HFFc6 (cell line): ENCODE measurements around the gene SMARCB1. TPM values are rescaled to one million over a fixed set of nuclear protein-coding genes. Genes with fewer than 3 reads are reported as not detected.
A peak's percentile ranks its signal among the peaks of the same experiment; 100 is the strongest.

ENCODE experiments used
- DNase-seq: peaks from one replicate; pipeline ENCODE4 v3.0.0-alpha.2; 2018
- H3K27ac Mint-ChIP-seq: 2 replicates; pipeline ENCODE4 v1.8.0; 2020; ENCODE audit warnings: mild to moderate bottlenecking, mixed read lengths
- H3K27me3 Mint-ChIP-seq: 2 replicates; pipeline ENCODE4 v1.8.0; 2021; ENCODE audit warnings: mild to moderate bottlenecking, moderate library complexity, mixed read lengths; ENCODE audit not compliant: insufficient read depth
- H3K36me3 Mint-ChIP-seq: 2 replicates; pipeline ENCODE4 v1.8.0; 2021; ENCODE audit warnings: low read depth, mixed read lengths
- H3K4me1 Mint-ChIP-seq: 2 replicates; pipeline ENCODE4 v1.8.0; 2020; ENCODE audit warnings: low read depth, mixed read lengths
- H3K4me3 Mint-ChIP-seq: 2 replicates; pipeline ENCODE4 v1.8.0; 2020; ENCODE audit warnings: mild to moderate bottlenecking, moderate library complexity, mixed read lengths
- H3K9me3 Mint-ChIP-seq: 2 replicates; pipeline ENCODE4 v1.8.0; 2020; ENCODE audit warnings: mild to moderate bottlenecking, mixed read lengths
- CTCF ChIP-seq: fragments of 200-600 bp; sonication (generic); IDR thresholded peaks from 2 replicates; pipeline ENCODE4 v1.5.0; 2021; ENCODE audit warnings: antibody characterized with exemption, mild to moderate bottlenecking
- total RNA-seq, 6 experiments: library from RNA; stranded (reverse); fragmentation: NEBNext Ultra II Directional; extraction: Animal tissue kit (Norgen Biotek cat#: 25700); gene quantifications; 2 replicates in 1 of 6; 3 replicates in 5 of 6; pipeline ENCODE4 v1.2.3, GENCODE V29; 2021

The SMARCB1 gene
- total RNA-seq, 6 experiments from 2014 or later: 91.5 to 101 (median 97.3) TPM

DNA sequence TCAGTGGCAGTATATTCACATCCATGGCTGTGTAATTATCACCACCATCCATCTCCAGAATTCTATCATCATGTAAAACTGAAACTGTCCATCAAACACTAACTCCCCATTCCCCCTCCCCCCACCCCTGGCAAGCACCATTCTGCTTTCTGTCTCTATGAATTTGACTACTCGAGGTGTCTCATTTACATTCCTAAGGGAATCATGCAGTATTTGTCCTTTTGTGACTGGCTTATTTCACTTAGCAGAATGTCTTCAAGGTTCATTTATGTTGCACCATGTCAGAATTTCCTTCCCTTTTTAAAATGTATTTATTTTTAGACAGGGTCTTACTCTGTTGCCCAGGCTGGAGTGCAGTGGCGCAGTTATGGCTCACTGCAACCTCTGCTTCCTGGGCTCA, 31.8 kb downstream of the SMARCB1 start:
- H3K27ac Mint-ChIP-seq: no peak overlapping the region
- peaks cover 27% of the 10 kb centered on the region for H3K4me1 Mint-ChIP-seq
- no peak for TF ChIP-seq CTCF
- H3K27me3 Mint-ChIP-seq: peaks cover 3% of the 10 kb centered on the region
- H3K36me3 Mint-ChIP-seq: peaks cover 27% of the 10 kb centered on the region
- DNase-seq: no peak
- no peak overlapping the region for H3K4me3 Mint-ChIP-seq
- no peaks in the 10 kb centered on the region for H3K9me3 Mint-ChIP-seq

- no peak for TF ChIP-seq CTCF
- H3K36me3 Mint-ChIP-seq: peaks cover 35% of the 10 kb centered on the region
- no peak overlapping the region for H3K4me3 Mint-ChIP-seq
- H3K27ac Mint-ChIP-seq: no peak overlapping the region
- H3K27me3 Mint-ChIP-seq: no peaks in the 10 kb centered on the region; the same call in 1 of the 2 replicates
- H3K4me1 Mint-ChIP-seq: peaks cover 34% of the 10 kb centered on the region
- DNase-seq: no peak
- H3K9me3 Mint-ChIP-seq: no peaks in the 10 kb centered on the region
Measured at GRCh38 chr22:23820748-23821211, 34.0 kb downstream of the SMARCB1 start.

DNA sequence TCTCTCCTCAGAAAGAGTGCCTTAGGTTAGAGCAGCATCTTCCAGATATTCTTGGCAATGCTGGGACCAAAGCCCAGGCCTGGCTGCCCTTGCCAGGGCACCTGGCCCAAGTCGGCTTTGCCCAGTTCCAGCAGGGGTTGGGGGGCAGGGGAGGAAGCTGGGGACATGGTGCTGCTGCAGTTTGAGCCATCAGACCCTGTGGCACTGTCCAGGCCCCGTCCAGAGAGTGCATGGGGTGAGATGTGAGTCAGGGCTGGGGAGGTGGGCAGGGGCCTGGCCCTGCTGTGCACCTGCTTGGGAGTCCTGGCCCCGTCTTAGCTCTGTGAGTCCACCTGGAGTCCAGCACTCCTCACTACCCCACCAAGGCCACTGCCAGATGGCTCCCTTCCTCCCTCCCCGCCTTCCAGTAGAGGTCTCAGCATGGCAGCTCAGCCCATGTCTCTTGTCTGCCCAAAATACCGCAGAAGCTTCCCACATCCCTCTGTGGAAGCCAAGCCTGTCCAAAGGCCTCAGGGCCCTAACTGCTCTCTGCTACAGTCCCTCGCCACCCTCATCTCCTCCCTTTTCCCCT, 35.4 kb downstream of the SMARCB1 start:
- Mint-ChIP-seq H3K36me3 (peaks cover 37% of the 10 kb centered on the region), H3K4me3 (no peak overlapping the region), H3K4me1 (peaks cover 38% of the 10 kb centered on the region), H3K9me3 (no peaks in the 10 kb centered on the region), H3K27me3 (no peaks in the 10 kb centered on the region; the same call in 1 of the 2 replicates), H3K27ac (peak overlapping the region; percentile 78)
- DNase-seq: no peak
- TF ChIP-seq CTCF: no peak

DNA sequence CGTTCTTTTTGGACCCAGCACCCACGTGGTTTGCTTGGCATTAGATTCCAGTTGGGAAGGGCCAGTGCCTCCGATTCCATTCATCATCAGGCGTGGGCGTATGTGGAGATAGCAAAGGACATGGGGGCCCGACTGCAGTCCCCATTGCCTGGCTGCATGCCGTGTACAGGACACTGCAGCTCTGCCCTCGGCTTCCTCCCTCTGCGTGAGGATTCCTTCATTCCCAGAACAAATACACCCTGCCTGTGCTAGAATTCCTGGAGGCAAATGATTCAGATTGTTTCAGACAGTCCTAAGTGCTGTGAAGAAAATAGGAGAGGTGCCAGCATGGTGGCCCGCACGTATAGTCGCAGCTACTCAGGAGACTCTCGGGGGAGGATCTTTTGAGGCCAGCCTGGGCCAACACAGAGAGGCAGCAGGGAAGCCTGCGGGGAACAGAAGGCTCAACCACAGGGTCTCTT, 36.6 kb downstream of the SMARCB1 start:
- DNase-seq: peak; percentile 59
- no peaks in the 10 kb centered on the region; the same call in 1 of the 2 replicates for H3K27me3 Mint-ChIP-seq
- no peaks in the 10 kb centered on the region for H3K9me3 Mint-ChIP-seq
- H3K27ac Mint-ChIP-seq: peak overlapping the region; percentile 78
- H3K36me3 Mint-ChIP-seq: peaks cover 32% of the 10 kb centered on the region
- TF ChIP-seq CTCF: no peak
- H3K4me3 Mint-ChIP-seq: peak overlapping the region; percentile 6
- peaks cover 38% of the 10 kb centered on the region for H3K4me1 Mint-ChIP-seq

DNA sequence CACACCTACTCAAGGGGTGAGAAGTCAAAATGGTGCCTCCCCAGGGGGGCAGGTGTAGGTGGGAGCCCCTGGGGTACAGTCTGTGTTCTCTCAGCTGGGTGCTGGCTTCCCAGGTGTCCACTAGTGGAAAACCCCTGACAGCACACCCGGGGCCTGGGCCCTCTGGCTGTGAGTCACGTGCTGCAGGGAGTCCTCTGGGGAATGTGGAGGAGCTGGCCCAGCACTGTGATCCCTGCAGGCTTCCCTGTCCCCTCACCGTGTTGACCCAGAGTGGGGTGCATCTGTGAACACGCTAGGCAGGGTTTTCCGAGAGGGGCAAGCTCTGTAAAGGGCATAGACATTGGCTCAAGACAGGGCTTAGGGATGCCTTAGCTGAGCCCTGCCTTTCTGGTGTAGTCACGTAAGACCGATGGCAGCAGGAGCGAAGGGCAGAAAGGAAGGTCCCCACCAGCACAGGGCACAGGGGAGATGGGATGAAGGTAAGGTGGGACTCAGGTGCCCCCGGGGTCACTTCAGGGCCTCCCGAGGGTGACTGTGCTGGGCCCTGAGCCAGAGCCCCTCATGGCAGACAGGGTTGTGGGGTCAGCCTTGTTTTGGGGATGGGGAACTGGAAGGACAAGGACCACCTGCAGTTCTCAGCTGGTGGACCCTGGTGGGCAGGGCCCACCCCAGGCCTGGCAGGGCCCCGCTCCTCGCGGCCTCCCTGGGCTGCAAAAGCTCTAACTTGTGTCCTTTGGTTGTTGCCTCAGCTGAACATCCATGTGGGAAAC, 37.9 kb downstream of the SMARCB1 start:
- Mint-ChIP-seq H3K27ac (peak overlapping the region; percentile 86; the same call in 1 of the 2 replicates), H3K9me3 (no peaks in the 10 kb centered on the region), H3K27me3 (no peaks in the 10 kb centered on the region; the same call in 1 of the 2 replicates), H3K4me3 (no peak overlapping the region), H3K36me3 (peaks cover 39% of the 10 kb centered on the region), H3K4me1 (peaks cover 51% of the 10 kb centered on the region)
- no peak for TF ChIP-seq CTCF
- DNase-seq: no peak
